Activated naive CD4-positive, alpha-beta T cell treated with anti-CD3 and anti-CD28 coated beads, Interleukin-2, amount 50 U/mL, for 72 hours (primary cell): ENCODE results near the gene GJA10. TPM values are rescaled to one million over a fixed set of nuclear protein-coding genes. Genes with fewer than 3 reads are reported as not detected.
A peak's percentile ranks its signal among the peaks of the same experiment; 100 is the strongest.

Experiments used
- ATAC-seq, 2 donors: fragments of 150-1000 bp; cut with Tn5 transposase; 2 replicates each; pipeline ENCODE4 v1.10.0; 2021; ENCODE audit warnings: mild to moderate bottlenecking in 2 of 2, moderate library complexity in 2 of 2
- DNase-seq, 2 donors: peaks; one replicate each; pipeline ENCODE4 v3.0.0; 2021 to 2022; ENCODE audit warnings: low spot score in 2 of 2
- H3K27ac Mint-ChIP-seq, 2 donors: one replicate each; pipeline ENCODE4 v1.8.0; 2022; ENCODE audit warnings: mild to moderate bottlenecking in 2 of 2, mixed read lengths in 2 of 2
- H3K36me3 Mint-ChIP-seq, 2 donors: one replicate each; pipeline ENCODE4 v1.8.0; 2022; ENCODE audit warnings: mixed read lengths in 2 of 2
- H3K9me3 Mint-ChIP-seq, 2 donors: one replicate each; pipeline ENCODE4 v1.8.0; 2022; ENCODE audit warnings: mixed read lengths in 2 of 2
- total RNA-seq, 2 donors: library from RNA; stranded (reverse); gene quantifications; one replicate each; pipeline ENCODE4 v1.2.3, GENCODE V29; 2022

GJA10 gene
- total RNA-seq, 2 donors from 2014 or later = not detected

- Mint-ChIP-seq H3K9me3 (no peaks in the 10 kb centered on the region), H3K36me3 (peaks cover 37 to 38% of the 10 kb centered on the region in 2 donors), H3K27ac (peak overlapping the region; percentile 48 to 75)
- ATAC-seq (no peak), DNase-seq (no peak)
Measured at GRCh38 chr6:89934685-89935366, 40.6 kb downstream of the GJA10 start.

- DNase-seq (no peak), ATAC-seq (no peak)
- Mint-ChIP-seq H3K9me3 (no peaks in the 10 kb centered on the region), H3K36me3 (peaks cover 28 to 41% of the 10 kb centered on the region in 2 donors), H3K27ac (peak overlapping the region; percentile 37 to 48)
Measured at GRCh38 chr6:89936177-89936576, 41.9 kb downstream of the GJA10 start.

GRCh38 chr6:89938014-89938413, 43.7 kb downstream of the GJA10 start:
- peak overlapping the region in 1 of 2 donors; percentile 23 for H3K27ac Mint-ChIP-seq
- no peak for ATAC-seq
- H3K36me3 Mint-ChIP-seq = peaks cover 25 to 32% of the 10 kb centered on the region in 2 donors
- H3K9me3 Mint-ChIP-seq = no peaks in the 10 kb centered on the region
- DNase-seq = no peak

- H3K27ac Mint-ChIP-seq = peak overlapping the region; percentile 44 to 56
- peaks cover 26 to 31% of the 10 kb centered on the region in 2 donors for H3K36me3 Mint-ChIP-seq
- ATAC-seq = peak; percentile 46 to 47
- H3K9me3 Mint-ChIP-seq = no peaks in the 10 kb centered on the region
- no peak for DNase-seq
Measured at GRCh38 chr6:89939144-89939543, 44.9 kb downstream of the GJA10 start.

GRCh38 chr6:89940225-89941027, 46.2 kb downstream of the GJA10 start:
- peak in 1 of 2 donors; percentile 59 for DNase-seq
- peak; percentile 70 to 77 for ATAC-seq
- Mint-ChIP-seq H3K9me3 (no peaks in the 10 kb centered on the region), H3K36me3 (peaks cover 29 to 41% of the 10 kb centered on the region in 2 donors), H3K27ac (peak overlapping the region in 1 of 2 donors; percentile 72)

GRCh38 chr6:89941031-89941762, 46.9 kb downstream of the GJA10 start:
- no peaks in the 10 kb centered on the region for H3K9me3 Mint-ChIP-seq
- H3K27ac Mint-ChIP-seq = peak overlapping the region; percentile 64 to 72
- ATAC-seq (peak in 1 of 2 donors; percentile 12), DNase-seq (no peak)
- peaks cover 21 to 46% of the 10 kb centered on the region in 2 donors for H3K36me3 Mint-ChIP-seq

- Mint-ChIP-seq H3K9me3 (no peaks in the 10 kb centered on the region), H3K36me3 (peaks cover 24 to 53% of the 10 kb centered on the region in 2 donors), H3K27ac (peak overlapping the region; percentile 30 to 64)
- no peak for DNase-seq
- ATAC-seq = no peak
Measured at GRCh38 chr6:89941763-89942497, 47.7 kb downstream of the GJA10 start.

- peak overlapping the region in 1 of 2 donors; percentile 64 for H3K27ac Mint-ChIP-seq
- DNase-seq = no peak
- peaks cover 27 to 58% of the 10 kb centered on the region in 2 donors for H3K36me3 Mint-ChIP-seq
- no peak for ATAC-seq
- H3K9me3 Mint-ChIP-seq = no peaks in the 10 kb centered on the region
Measured at GRCh38 chr6:89942601-89943000, 48.3 kb downstream of the GJA10 start.

- Mint-ChIP-seq H3K27ac (peak overlapping the region; percentile 64 to 90), H3K36me3 (peaks cover 31 to 48% of the 10 kb centered on the region in 2 donors), H3K9me3 (no peaks in the 10 kb centered on the region)
- DNase-seq (no peak), ATAC-seq (no peak)
Measured at GRCh38 chr6:89944181-89944755, 50.0 kb downstream of the GJA10 start.

- ATAC-seq = peak; percentile 21 to 31
Measured at GRCh38 chr6:89944826-89945407, 50.6 kb downstream of the GJA10 start.

More at GRCh38 chr6:89944826-89945407, 50.6 kb downstream of the GJA10 start:
- no peak for DNase-seq
- Mint-ChIP-seq H3K27ac (peak overlapping the region; percentile 64 to 90), H3K36me3 (peaks cover 38 to 53% of the 10 kb centered on the region in 2 donors), H3K9me3 (no peaks in the 10 kb centered on the region)

Other genes with a start within 250 kb of the GJA10 start
- gene MDN1, start 74.7 kb upstream of the GJA10 start, total RNA-seq = 10 to 100 TPM; 57.5 to 76.8 TPM
- 10 to 100 TPM; 33.7 to 37.5 TPM for gene CASP8AP2, start 64.6 kb upstream of the GJA10 start, total RNA-seq